ENCODE results near the gene DRG2.

Gene DRG2

GRCh38 chr17:18107971-18108370, 20.2 kb downstream of the DRG2 start:
- no peak for TF ChIP-seq CTCF (IDR thresholded peaks at IDR 0.05; ENCODE audit: control insufficient read depth, extremely low read depth, insufficient read depth)
- H3K4me3 ChIP-seq (ENCODE audit: low read depth, low read length), result no peak overlapping the region
- DNase-seq (ENCODE audit: low read depth), result no peak

GRCh38 chr17:18108401-18109312, 20.9 kb downstream of the DRG2 start, which contains the start of gene MYO15A:
MYO15A (plus strand) TSS chr17:18108756; CDS start chr17:18118801, 10,045 bp downstream.
- H3K4me3 ChIP-seq (ENCODE audit: low read depth, low read length), result no peak within 1 kb of the TSS
- no peak for TF ChIP-seq CTCF (IDR thresholded peaks at IDR 0.05; ENCODE audit: control insufficient read depth, extremely low read depth, insufficient read depth)
- no peak for DNase-seq (ENCODE audit: low read depth)

GRCh38 chr17:18109935-18110485, 22.3 kb downstream of the DRG2 start:
- no peak for DNase-seq (ENCODE audit: low read depth)
- no peak for TF ChIP-seq CTCF (IDR thresholded peaks at IDR 0.05; ENCODE audit: control insufficient read depth, extremely low read depth, insufficient read depth)
- no peak overlapping the region for H3K4me3 ChIP-seq (ENCODE audit: low read depth, low read length)

- no peak overlapping the region for H3K4me3 ChIP-seq (ENCODE audit: low read depth, low read length)
- DNase-seq (ENCODE audit: low read depth), result no peak
- TF ChIP-seq CTCF (IDR thresholded peaks at IDR 0.05; ENCODE audit: control insufficient read depth, extremely low read depth, insufficient read depth), result no peak
Observed at GRCh38 chr17:18110636-18111145, 22.9 kb downstream of the DRG2 start.

GRCh38 chr17:18111330-18111971, 23.7 kb downstream of the DRG2 start:
- H3K4me3 ChIP-seq (ENCODE audit: low read depth, low read length), result no peak overlapping the region
- DNase-seq (ENCODE audit: low read depth), result no peak
- no peak for TF ChIP-seq CTCF (IDR thresholded peaks at IDR 0.05; ENCODE audit: control insufficient read depth, extremely low read depth, insufficient read depth)

GRCh38 chr17:18115517-18115916, 27.8 kb downstream of the DRG2 start:
- TF ChIP-seq CTCF (IDR thresholded peaks at IDR 0.05; ENCODE audit: control insufficient read depth, extremely low read depth, insufficient read depth), result no peak
- no peak overlapping the region for H3K4me3 ChIP-seq (ENCODE audit: low read depth, low read length)
- DNase-seq (ENCODE audit: low read depth), result no peak
